OCI-LY3 (cell line): ENCODE measurements around the gene IRAK1.
A peak's percentile ranks its signal among the peaks of the same experiment; 100 is the strongest.

Experiments used
- H2AFZ ChIP-seq: fragments of 200-600, 300-600 bp; shearing (Covaris generic); 2 replicates; pipeline ENCODE4 v1.6.0; 2014; ENCODE audit warnings: antibody characterized with exemption, low read depth, low read length
- H3K27ac ChIP-seq: fragments of 200-600, 300-600 bp; sonication (generic); 2 replicates; pipeline ENCODE4 v1.5.1; 2014; ENCODE audit warnings: mild to moderate bottlenecking, low read length, moderate library complexity, mixed read lengths
- H3K27me3 ChIP-seq: fragments of 200-600, 300-600 bp; sonication (generic); 2 replicates; pipeline ENCODE4 v1.6.1; 2014; ENCODE audit warnings: low read depth, low read length, mixed read lengths
- H3K36me3 ChIP-seq: fragments of 200-600, 300-600 bp; sonication (generic); replicated peaks from 2 replicates; pipeline ENCODE3; 2014; ENCODE audit warnings: low read depth, low read length, mixed read lengths
- H3K4me1 ChIP-seq: fragments of 300-600, 200-600 bp; sonication (generic); 2 replicates; pipeline ENCODE4 v1.6.1; 2014; ENCODE audit warnings: low read length, mixed read lengths
- H3K4me2 ChIP-seq: fragments of 200-600, 300-600 bp; sonication (generic); 2 replicates; pipeline ENCODE4 v1.6.1; 2014; ENCODE audit warnings: low read length, mixed read lengths
- H3K4me3 ChIP-seq: fragments of 300-600, 200-600 bp; sonication (generic); 2 replicates; pipeline ENCODE4 v1.5.1; 2014; ENCODE audit warnings: antibody characterized with exemption, mild to moderate bottlenecking, low read length, moderate library complexity
- H3K79me2 ChIP-seq: fragments of 300-600, 200-600 bp; shearing (Covaris generic); 2 replicates; pipeline ENCODE4 v1.6.1; 2014; ENCODE audit warnings: mild to moderate bottlenecking, low read length, mixed read lengths
- H3K9ac ChIP-seq: fragments of 300-600, 200-600 bp; shearing (Covaris generic); 2 replicates; pipeline ENCODE4 v1.6.0; 2014; ENCODE audit warnings: mild to moderate bottlenecking, low read length, moderate library complexity
- H3K9me3 ChIP-seq: fragments of 200-600, 300-600 bp; shearing (Covaris generic); 2 replicates; pipeline ENCODE4 v1.6.1; 2014; ENCODE audit warnings: low read length, mixed read lengths; ENCODE audit not compliant: insufficient read depth
- H4K20me1 ChIP-seq: fragments of 200-600, 300-600 bp; sonication (generic); 2 replicates; pipeline ENCODE4 v1.6.1; 2016; ENCODE audit warnings: low read length, mixed read lengths; ENCODE audit not compliant: insufficient read depth
- EZH2phosphoT487 ChIP-seq: fragments of 200-600 bp; shearing (Covaris generic); IDR thresholded peaks from 2 replicates; pipeline ENCODE4 v1.6.1; 2018; ENCODE audit warnings: antibody characterized with exemption, mixed run types, low read depth
- TF ChIP-seq, protein P1 (sequence below): fragments of 200-600, 300-600 bp; sonication (generic); IDR thresholded peaks from 2 replicates; pipeline ENCODE4 v1.5.1; 2014; ENCODE audit warnings: antibody characterized with exemption, low read length, low read depth

IRAK1 gene

DNA sequence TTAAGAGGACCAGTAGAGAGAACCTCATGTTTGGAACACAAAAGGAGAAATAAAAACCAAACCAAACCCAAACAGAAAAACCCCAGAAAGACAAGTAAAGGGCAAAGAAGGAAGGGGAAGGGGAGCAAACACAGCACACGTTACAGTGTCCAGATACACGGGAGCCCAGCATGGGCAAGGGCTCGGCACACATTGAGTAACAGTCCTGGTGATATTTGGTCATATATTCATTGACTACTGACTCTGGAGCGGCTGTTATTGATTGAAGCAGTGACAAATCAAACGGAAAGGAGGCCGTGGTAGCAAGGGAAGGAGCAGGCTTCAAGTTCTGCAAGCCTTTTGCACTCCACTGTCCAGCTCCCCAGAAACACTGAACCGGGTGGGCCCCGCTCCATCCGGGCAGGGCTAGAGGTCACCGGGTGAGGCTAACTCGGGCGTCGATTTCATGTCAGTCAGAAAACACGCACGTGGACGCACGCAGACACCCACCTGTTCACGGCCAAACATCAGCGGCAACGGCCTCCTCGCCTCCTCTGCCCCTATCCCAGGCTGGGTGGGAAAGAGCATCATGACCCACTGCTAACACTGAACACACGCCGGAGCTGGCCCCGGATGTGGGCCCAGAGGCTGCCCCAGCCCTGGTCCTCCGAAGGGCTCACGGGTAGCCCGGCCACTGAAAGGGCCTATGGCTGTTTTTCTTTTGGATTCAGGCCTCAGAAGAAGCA lies 3.7 kb upstream of the IRAK1 start:
- Histone ChIP-seq H3K79me2 (peaks cover 30% of the 10 kb centered on the region), H3K4me2 (no peak overlapping the region), H4K20me1 (no peaks in the 10 kb centered on the region), H3K27ac (no peak overlapping the region), H3K4me3 (no peak overlapping the region), H3K9ac (no peak overlapping the region), H3K36me3 (peaks cover 7% of the 10 kb centered on the region), H3K4me1 (peaks cover 12% of the 10 kb centered on the region), H3K9me3 (no peaks in the 10 kb centered on the region), H2AFZ (no peak overlapping the region), H3K27me3 (no peaks in the 10 kb centered on the region)
- no peak for TF ChIP-seq EZH2phosphoT487

DNA sequence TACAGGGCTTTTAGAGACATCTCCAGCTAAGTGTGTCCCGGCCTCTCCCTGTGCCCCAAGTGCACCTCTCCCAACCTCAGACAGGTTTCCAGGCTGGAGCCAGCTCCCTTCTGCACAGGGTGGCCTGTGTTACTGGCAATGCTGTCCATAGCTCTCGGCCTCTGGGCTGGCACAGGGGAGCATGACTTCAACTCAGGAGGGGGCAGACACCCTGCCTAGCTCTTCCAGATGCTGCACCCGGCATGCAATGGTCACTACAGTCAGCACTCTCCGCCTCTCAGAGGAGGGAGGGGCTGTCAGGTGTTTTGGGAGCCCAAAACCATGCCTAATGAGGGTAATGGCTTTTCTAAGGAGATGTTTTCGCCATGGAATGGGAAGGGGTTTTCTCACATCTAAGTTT lies 2.4 kb upstream of the IRAK1 start:
- peaks cover 15% of the 10 kb centered on the region for H3K36me3 ChIP-seq
- no peaks in the 10 kb centered on the region for H3K27me3 ChIP-seq
- no peak overlapping the region for H2AFZ ChIP-seq
- H3K27ac ChIP-seq = no peak overlapping the region
- H3K79me2 ChIP-seq = peaks cover 42% of the 10 kb centered on the region
- peaks cover 19% of the 10 kb centered on the region for H3K4me1 ChIP-seq
- no peak for TF ChIP-seq EZH2phosphoT487
- TF ChIP-seq, protein P1, sequence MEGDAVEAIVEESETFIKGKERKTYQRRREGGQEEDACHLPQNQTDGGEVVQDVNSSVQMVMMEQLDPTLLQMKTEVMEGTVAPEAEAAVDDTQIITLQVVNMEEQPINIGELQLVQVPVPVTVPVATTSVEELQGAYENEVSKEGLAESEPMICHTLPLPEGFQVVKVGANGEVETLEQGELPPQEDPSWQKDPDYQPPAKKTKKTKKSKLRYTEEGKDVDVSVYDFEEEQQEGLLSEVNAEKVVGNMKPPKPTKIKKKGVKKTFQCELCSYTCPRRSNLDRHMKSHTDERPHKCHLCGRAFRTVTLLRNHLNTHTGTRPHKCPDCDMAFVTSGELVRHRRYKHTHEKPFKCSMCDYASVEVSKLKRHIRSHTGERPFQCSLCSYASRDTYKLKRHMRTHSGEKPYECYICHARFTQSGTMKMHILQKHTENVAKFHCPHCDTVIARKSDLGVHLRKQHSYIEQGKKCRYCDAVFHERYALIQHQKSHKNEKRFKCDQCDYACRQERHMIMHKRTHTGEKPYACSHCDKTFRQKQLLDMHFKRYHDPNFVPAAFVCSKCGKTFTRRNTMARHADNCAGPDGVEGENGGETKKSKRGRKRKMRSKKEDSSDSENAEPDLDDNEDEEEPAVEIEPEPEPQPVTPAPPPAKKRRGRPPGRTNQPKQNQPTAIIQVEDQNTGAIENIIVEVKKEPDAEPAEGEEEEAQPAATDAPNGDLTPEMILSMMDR = no peak
- no peak overlapping the region for H3K9ac ChIP-seq
- no peaks in the 10 kb centered on the region for H3K9me3 ChIP-seq
- no peaks in the 10 kb centered on the region for H4K20me1 ChIP-seq
- H3K4me3 ChIP-seq = no peak overlapping the region
- H3K4me2 ChIP-seq = no peak overlapping the region

DNA sequence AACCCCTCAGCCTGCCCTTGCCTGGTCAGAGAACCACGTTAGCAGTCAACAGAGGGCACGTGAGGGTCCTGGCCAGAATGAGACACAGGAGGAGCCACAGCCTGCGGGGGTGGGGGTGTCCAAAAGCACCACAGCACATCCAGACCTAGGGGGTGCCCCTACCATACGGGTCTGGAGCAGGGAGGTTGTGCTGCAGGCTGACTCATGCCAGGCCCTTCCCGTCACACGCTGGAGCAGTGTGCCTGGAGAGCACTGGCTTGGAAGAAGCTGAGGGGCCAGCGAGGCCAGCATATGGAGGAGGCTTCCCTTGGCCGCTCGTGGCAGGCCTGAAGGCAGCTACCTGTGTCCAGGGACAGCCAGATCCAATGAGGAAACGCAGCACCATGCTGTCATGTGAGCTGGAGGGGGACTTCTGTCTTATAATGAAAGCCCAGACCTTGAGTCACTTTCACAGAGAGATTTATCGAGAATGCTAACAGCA lies 1.5 kb upstream of the IRAK1 start:
- Histone ChIP-seq H4K20me1 (no peaks in the 10 kb centered on the region), H3K9ac (peak overlapping the region; percentile 97; the same call in 1 of the 2 replicates), H3K4me2 (peak overlapping the region; percentile 95), H3K27me3 (no peaks in the 10 kb centered on the region), H3K36me3 (peaks cover 24% of the 10 kb centered on the region), H3K9me3 (no peaks in the 10 kb centered on the region), H3K4me1 (peaks cover 19% of the 10 kb centered on the region), H3K27ac (peak overlapping the region; percentile 85), H2AFZ (no peak overlapping the region), H3K79me2 (peaks cover 52% of the 10 kb centered on the region), H3K4me3 (peak overlapping the region; percentile 93)
- no peak for TF ChIP-seq EZH2phosphoT487
- TF ChIP-seq, protein P1 = no peak

DNA sequence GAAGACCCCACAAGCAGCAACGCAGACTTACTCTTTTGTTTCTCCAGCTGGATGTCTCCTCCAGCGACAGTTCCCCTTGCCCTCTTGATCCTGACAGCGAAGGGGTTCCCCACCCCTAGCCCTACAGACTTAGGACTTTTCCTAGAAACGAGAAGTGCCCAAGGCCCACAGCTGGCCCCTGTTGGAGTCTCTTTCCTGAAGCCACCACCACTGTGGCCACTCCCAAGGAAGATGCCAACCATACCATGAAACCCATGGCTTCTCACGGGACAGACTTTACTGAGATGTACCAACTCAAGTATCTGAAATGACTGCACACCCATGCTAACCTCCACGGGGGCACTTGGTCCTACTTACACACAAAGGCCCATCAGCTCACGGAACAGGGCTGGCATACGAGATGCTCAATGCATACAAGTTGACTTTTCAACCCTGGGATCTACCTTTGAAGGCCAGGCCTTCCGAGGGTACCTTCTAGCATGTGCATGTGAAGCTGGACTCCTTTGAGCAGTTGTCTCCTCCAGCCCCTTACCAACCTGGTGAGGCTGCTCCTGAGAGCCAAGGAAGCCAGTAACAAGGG lies 924 bp upstream of the IRAK1 start:
- Histone ChIP-seq H3K9me3 (no peaks in the 10 kb centered on the region), H3K27me3 (no peaks in the 10 kb centered on the region), H3K36me3 (peaks cover 29% of the 10 kb centered on the region), H4K20me1 (no peaks in the 10 kb centered on the region), H3K4me3 (peak overlapping the region; percentile 93), H2AFZ (no peak overlapping the region), H3K4me1 (peaks cover 19% of the 10 kb centered on the region), H3K9ac (peak overlapping the region; percentile 97), H3K4me2 (peak overlapping the region; percentile 95), H3K79me2 (peaks cover 56% of the 10 kb centered on the region), H3K27ac (peak overlapping the region; percentile 85)
- TF ChIP-seq, protein P1 = no peak
